SJCRH30 (cell line): Measurements from ENCODE around the gene NAALAD2. TPM values are rescaled to one million over a fixed set of nuclear protein-coding genes. Genes with fewer than 3 reads are reported as not detected.

Source experiments
- total RNA-seq: library from RNA; depleted of rRNA; stranded (reverse); fragments of >200 nt; shearing (Covaris generic); gene quantifications from 2 replicates; pipeline ENCODE4 v1.2.3, GENCODE V29; 2014; rRNA removed

The NAALAD2 gene
- total RNA-seq, 1 experiment from 2014 or later: 0.06 TPM

Other genes starting within 250 kb of the NAALAD2 start
- not detected in 2 replicates for gene TRIM49D1, start 212.4 kb upstream of the NAALAD2 start, total RNA-seq
- not detected in 2 replicates for gene TRIM49D2, start 210.6 kb upstream of the NAALAD2 start, total RNA-seq
- gene TRIM64, start 168.6 kb upstream of the NAALAD2 start, total RNA-seq: not detected in 2 replicates
- gene TRIM49C, start 103.6 kb upstream of the NAALAD2 start, total RNA-seq: not detected in 2 replicates
- gene UBTFL1, start 48.7 kb upstream of the NAALAD2 start, total RNA-seq: not detected in 2 replicates
- 29.9 and 39.9 TPM in 2 replicates for gene CHORDC1, start 88.4 kb downstream of the NAALAD2 start, total RNA-seq